ENCODE data around the gene HTR4.

The HTR4 gene

GRCh38 chr5:148524721-148525120 lies 129.6 kb downstream of the HTR4 start:
- DNase-seq: no peak

GRCh38 chr5:148523139-148523538 lies 131.2 kb downstream of the HTR4 start:
- no peak for DNase-seq

- no peak for DNase-seq
Measured at GRCh38 chr5:148515460-148515859, 138.9 kb downstream of the HTR4 start.

GRCh38 chr5:148514344-148514743 lies 140.0 kb downstream of the HTR4 start:
- DNase-seq: no peak

DNA sequence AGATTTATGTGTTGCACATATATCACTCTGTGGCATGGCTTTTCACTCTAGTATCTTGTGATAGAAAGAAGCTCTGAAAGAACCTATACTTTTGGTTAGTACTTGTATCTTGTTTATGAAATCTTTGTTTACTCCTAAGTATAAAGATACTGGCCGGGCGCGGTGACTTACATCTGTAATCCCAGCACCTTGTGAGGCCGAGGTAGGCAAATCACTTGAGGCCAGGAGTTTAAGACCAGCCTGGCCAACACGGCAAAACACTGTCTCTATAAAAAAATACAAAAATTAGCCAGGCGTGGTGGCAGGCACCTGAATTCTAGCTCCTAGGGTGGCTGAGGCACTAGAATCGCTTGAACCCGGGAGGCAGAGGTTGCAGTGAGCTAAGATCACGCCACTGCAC lies 141.8 kb downstream of the HTR4 start:
- DNase-seq: no peak

- DNase-seq: no peak
Measured at GRCh38 chr5:148511810-148512347, 142.4 kb downstream of the HTR4 start.

DNA sequence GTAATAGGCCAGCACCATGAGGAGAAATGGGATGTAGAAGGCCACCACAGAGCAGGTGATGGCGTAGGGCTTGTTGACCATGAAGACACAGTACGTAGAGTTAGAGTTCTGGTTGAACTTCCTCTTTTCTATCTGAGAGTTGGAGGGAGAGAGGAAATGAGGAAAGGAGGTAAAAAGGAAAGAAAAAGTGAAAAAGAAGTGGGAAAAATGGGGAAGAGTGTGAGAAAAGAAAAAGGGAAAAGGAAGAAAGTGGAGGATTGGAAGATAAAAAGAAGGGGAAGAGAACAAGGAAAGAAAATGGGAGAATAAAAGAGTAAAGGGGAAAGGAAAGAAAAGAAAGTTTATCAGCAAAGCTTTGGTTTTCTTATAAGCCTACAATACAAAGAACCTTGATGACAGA lies 144.4 kb downstream of the HTR4 start:
- no peak for DNase-seq

DNA sequence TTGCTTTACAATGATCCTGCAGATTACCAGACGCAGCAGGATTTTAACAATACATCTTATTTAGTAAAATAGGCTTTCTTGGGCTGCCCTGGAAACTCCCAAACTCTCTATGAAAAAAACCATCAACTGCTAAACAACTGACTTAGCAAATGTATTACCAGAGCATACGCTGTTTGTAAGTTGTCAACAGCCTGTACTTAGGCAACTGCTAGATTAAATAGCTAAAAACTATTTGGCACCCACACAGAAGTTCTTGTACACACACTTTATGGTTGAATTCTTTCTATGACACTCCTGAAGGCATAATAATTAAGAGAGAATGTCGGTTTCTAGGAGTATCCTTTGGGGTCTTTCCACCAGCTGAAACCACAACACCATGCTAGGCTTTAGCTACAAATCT lies 146.7 kb downstream of the HTR4 start:
- no peak for DNase-seq

- no peak for DNase-seq
Measured at GRCh38 chr5:148499452-148499851, 154.9 kb downstream of the HTR4 start.

GRCh38 chr5:148497757-148498156 lies 156.6 kb downstream of the HTR4 start:
- no peak for DNase-seq

DNA sequence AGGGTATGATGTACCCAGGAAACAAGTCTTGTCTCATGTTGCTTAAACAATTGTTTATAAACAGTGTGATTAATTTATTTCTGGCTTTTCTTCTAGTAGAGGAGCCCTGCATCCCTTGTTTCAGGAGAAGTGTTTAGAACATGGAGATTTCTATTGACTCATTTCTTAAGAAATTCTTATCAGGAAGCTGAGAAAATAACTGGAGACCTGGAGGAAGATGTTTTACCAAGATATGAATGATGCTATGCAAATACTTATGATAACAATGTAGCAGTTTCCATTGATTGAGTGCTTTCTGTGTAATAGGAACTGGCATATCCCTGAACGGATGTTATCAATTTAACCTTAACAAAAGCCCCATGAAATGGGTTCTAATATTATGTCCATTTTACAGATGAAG lies 162.0 kb downstream of the HTR4 start:
- no peak for DNase-seq

DNA sequence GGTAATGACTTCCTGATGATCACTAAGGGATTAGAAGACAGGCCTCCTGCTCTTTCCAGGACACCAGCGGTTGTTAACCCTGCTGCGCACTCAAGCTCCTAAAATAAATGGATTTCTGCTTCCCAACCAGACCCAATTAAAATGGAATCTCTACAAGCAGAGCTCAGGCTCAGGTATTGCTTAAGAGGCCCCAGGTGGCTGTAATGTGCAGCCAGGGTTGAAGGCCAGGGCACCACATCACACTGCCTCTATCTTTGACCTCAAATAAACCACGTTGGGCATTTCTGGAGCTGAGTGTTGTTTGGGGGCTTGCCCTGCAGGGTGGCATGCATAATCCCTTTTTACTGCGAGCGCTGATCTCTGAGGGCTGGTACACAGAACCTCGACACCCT lies 162.5 kb downstream of the HTR4 start:
- no peak for DNase-seq

- DNase-seq: no peak
Measured at GRCh38 chr5:148491015-148491792, 163.1 kb downstream of the HTR4 start.

DNA sequence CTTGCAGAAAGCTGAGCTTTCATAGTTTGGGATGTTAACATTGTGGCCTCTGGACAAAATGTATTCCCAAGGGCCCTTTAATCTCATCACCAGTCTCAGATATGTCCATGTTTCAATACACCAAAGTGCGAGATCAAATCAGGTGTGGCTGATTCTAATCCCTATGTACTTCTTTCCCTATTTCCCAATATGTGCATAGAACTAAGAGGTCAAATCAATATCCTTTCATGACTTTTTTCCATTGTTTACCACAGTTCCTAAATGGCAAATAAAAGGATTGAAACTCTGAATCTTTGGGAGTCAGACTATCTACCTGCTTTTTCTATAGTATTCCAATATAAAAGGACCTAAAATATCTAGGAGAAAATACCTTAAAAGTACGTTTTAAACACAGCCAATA lies 165.6 kb downstream of the HTR4 start:
- no peak for DNase-seq

GRCh38 chr5:148486456-148486855 lies 167.9 kb downstream of the HTR4 start:
- DNase-seq: no peak

DNA sequence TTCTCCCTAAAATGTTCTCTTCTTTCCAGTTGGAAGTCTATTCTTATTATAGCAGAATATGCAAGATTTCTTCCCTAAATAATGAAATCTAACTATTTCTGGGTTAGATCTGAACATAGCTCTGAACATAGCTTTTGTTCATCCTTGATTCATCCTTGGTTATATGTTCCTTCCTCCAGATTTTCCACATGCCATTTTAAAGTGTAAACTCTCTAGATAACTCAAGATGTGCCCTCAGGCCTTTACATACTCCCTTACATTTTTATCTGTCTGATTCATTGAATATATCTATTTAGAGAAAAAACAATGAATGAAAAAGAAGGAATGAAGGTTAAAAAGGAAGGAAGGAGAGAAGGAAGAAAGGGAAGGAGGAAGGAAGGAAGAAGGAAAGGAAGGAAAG lies 169.7 kb downstream of the HTR4 start:
- no peak for DNase-seq

GRCh38 chr5:148483750-148484149 lies 170.6 kb downstream of the HTR4 start:
- DNase-seq: no peak

- peak; percentile 19 for DNase-seq
Measured at GRCh38 chr5:148482697-148483462, 171.4 kb downstream of the HTR4 start.

DNA sequence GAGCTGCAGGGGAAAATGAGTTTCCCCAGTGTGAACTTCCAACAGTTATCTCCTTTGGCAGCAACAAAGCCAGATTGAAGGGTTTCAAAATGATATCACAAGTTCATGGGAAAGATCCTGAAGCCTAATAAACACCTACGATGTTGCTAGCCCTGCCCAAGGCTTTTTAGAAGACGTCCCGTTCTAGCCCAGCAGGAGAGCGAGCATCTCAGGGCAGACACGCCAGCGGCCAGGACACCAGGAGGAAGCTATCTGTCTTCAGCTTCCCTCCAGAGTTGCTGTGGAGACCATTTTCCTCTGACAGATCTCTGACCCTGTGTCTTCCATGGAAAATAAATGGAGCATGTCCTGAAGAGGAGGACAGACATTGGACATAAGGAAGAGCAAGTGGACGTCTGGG lies 172.1 kb downstream of the HTR4 start:
- no peak for DNase-seq

- no peak for DNase-seq
Measured at GRCh38 chr5:148477429-148477828, 176.9 kb downstream of the HTR4 start.

DNA sequence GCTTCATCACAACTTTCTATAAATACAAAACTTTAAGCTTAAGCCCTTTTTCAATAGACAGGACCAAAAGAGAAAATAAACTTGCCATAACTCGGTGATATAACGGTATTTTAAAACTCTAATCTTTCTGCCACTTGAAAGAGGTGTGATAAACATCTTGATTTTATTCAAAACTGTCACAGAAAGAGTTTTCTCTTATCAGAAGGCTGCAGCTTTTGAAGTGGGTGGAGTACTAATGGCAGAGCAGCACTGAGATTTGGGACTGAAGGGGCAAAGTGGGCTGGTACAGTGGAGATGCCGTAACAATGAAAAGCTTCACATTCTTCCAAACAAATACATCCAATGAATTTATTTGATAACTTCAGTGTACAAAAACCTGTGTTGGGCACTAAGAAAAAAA lies 178.0 kb downstream of the HTR4 start:
- no peak for DNase-seq

DNA sequence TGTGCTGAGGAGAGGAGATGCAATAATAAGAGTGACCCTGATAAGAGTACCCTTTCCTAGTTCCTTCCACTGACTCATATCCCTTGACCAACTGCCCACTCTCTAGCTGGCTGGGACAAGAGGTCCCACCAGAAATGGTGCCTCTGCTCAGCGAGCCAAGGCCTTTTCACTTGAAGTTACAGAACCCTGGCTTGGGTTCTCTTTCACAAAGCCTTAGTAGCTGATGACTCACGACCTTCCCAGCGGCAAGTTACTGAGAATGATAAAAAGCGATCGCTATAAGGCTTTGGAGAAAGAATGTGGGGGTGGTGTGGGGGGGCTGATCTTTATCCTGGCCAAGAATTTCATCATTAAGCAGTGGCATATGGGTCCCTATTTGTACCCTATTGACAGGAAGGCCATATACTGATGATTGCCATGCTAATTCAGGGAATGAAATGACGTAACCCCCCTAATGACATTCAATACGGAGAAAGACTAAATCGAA lies 180.3 kb downstream of the HTR4 start:
- no peak for DNase-seq

- DNase-seq: no peak
Measured at GRCh38 chr5:148471379-148471778, 182.9 kb downstream of the HTR4 start.

GRCh38 chr5:148469501-148469935 lies 184.8 kb downstream of the HTR4 start:
- DNase-seq: peak; percentile 8
